NCI-H1105 treated with DMSO at 0.1 percent for 48 hours (cell line): ENCODE measurements around the gene AQP1.

Experiments used
- DNase-seq: peaks from one replicate; lab custom pipeline; 2025; lab: John Stamatoyannopoulos, UW

Gene AQP1

GRCh38 chr7:30906515-30907240, 5.0 kb upstream of the AQP1 start:
- DNase-seq: no peak

GRCh38 chr7:30907527-30908267, 4.0 kb upstream of the AQP1 start:
- no peak for DNase-seq

- DNase-seq: no peak
Measured at GRCh38 chr7:30908681-30909080, 3.0 kb upstream of the AQP1 start.

GRCh38 chr7:30909431-30909830, 2.2 kb upstream of the AQP1 start:
- no peak for DNase-seq

- DNase-seq: no peak
Measured at GRCh38 chr7:30910411-30911073, 1.1 kb upstream of the AQP1 start.

GRCh38 chr7:30911133-30911532, 520 bp upstream of the AQP1 start:
- DNase-seq: no peak

GRCh38 chr7:30912021-30912730, 523 bp downstream of the AQP1 start:
- no peak for DNase-seq

- DNase-seq: no peak
Measured at GRCh38 chr7:30912731-30912985, 1.0 kb downstream of the AQP1 start.

- no peak for DNase-seq
Measured at GRCh38 chr7:30912986-30913811, 1.5 kb downstream of the AQP1 start.

- DNase-seq: no peak
Measured at GRCh38 chr7:30913821-30914515, 2.3 kb downstream of the AQP1 start.

GRCh38 chr7:30914596-30914995, 2.9 kb downstream of the AQP1 start:
- DNase-seq: no peak

- no peak for DNase-seq
Measured at GRCh38 chr7:30915005-30915601, 3.5 kb downstream of the AQP1 start.

GRCh38 chr7:30915751-30916150, 4.1 kb downstream of the AQP1 start:
- no peak for DNase-seq

- DNase-seq: no peak
Measured at GRCh38 chr7:30916255-30916654, 4.6 kb downstream of the AQP1 start.

- no peak for DNase-seq
Measured at GRCh38 chr7:30916767-30917166, 5.1 kb downstream of the AQP1 start.

- no peak for DNase-seq
Measured at GRCh38 chr7:30917216-30917893, 5.7 kb downstream of the AQP1 start.

- DNase-seq: no peak
Measured at GRCh38 chr7:30918676-30919075, 7.0 kb downstream of the AQP1 start.

GRCh38 chr7:30920021-30920583, 8.4 kb downstream of the AQP1 start:
- no peak for DNase-seq

GRCh38 chr7:30920584-30921539, 9.2 kb downstream of the AQP1 start:
- DNase-seq: no peak
